Effector memory CD8-positive, alpha-beta T cell (primary cell): ENCODE data around the gene SNUPN.
"Not testable (repeated sequence)": the region's sequence is repeated elsewhere in the genome, so short reads cannot be mapped to it uniquely, and the experiment has no call there.

Experiments used
- ATAC-seq: fragments of 150-1000 bp; cut with Tn5 transposase; replicated peaks from 2 replicates; pipeline ENCODE4 v1.10.0; 2021; ENCODE audit warnings: mild to moderate bottlenecking, moderate library complexity
- DNase-seq, 3 experiments: peaks; one replicate each; pipeline ENCODE4 v3.0.0; 2021
- H3K27ac Mint-ChIP-seq, 2 donors: one replicate each; pipeline ENCODE4 v1.8.0; 2022; ENCODE audit warnings: mild to moderate bottlenecking in 2 of 2, mixed read lengths in 2 of 2, moderate library complexity in 2 of 2
- H3K27me3 Mint-ChIP-seq, 2 donors: one replicate each; pipeline ENCODE4 v1.8.0; 2022; ENCODE audit warnings: mixed read lengths in 2 of 2
- H3K36me3 Mint-ChIP-seq: one replicate; pipeline ENCODE4 v1.8.0; 2022; ENCODE audit warnings: mild to moderate bottlenecking, moderate library complexity, mixed read lengths; ENCODE audit not compliant: insufficient read depth
- H3K4me1 Mint-ChIP-seq, 2 donors: one replicate each; pipeline ENCODE4 v1.8.0; 2022; ENCODE audit warnings: low read depth in 2 of 2, mixed read lengths in 2 of 2
- H3K4me3 Mint-ChIP-seq, 2 donors: one replicate each; pipeline ENCODE4 v1.8.0; 2022; ENCODE audit warnings: mild to moderate bottlenecking in 2 of 2, mixed read lengths in 2 of 2, moderate library complexity in 2 of 2
- H3K9me3 Mint-ChIP-seq, 2 donors: one replicate each; pipeline ENCODE4 v1.8.0; 2022; ENCODE audit warnings: mixed read lengths in 2 of 2

SNUPN gene

GRCh38 chr15:75597667-75598341 is 27.7 kb downstream of the SNUPN start:
- peak; percentile 25 to 44 (median 31) for DNase-seq
- ATAC-seq = peak; percentile 70
- Mint-ChIP-seq H3K4me1 (peaks cover 18 to 20% of the 10 kb centered on the region in 2 donors), H3K9me3 (no peaks in the 10 kb centered on the region), H3K4me3 (peak overlapping the region in 1 of 2 donors; percentile 39), H3K36me3 (peaks cover 31% of the 10 kb centered on the region), H3K27ac (peak overlapping the region; percentile 75 to 76), H3K27me3 (no peaks in the 10 kb centered on the region)

- Mint-ChIP-seq H3K27ac (peak overlapping the region in 1 of 2 donors; percentile 75), H3K4me3 (no peak overlapping the region), H3K9me3 (no peaks in the 10 kb centered on the region), H3K36me3 (peaks cover 32% of the 10 kb centered on the region), H3K4me1 (peaks cover 18 to 20% of the 10 kb centered on the region in 2 donors), H3K27me3 (no peaks in the 10 kb centered on the region)
- ATAC-seq (no peak), DNase-seq (no peak)
These were observed 28.7 kb downstream of the SNUPN start for GRCh38 chr15:75596703-75597345.

DNA sequence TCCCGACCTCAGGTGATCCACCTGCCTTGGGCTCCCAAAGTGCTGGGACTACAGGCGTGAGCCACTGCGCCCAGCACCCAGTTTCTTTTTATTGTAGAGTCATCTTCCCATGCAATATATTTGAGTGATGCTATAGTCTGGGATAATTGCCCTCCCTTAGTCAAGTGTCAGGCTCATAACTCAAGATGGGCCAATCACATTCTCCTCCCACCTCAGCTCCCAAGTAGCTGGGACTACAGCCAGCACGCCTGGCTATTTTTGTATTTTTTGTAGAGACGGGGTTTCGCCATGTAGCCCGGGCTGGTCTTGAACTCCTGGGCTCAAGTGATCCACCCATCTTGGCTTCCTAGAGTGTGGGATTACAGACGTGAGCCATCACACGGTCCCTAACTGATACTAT is 31.2 kb downstream of the SNUPN start:
- H3K27ac Mint-ChIP-seq = peak overlapping the region in 1 of 2 donors; percentile 29
- no peaks in the 10 kb centered on the region for H3K9me3 Mint-ChIP-seq
- H3K27me3 Mint-ChIP-seq = no peaks in the 10 kb centered on the region
- H3K4me1 Mint-ChIP-seq = peaks cover 18 to 20% of the 10 kb centered on the region in 2 donors
- ATAC-seq = no peak
- DNase-seq = no peak
- peaks cover 18% of the 10 kb centered on the region for H3K36me3 Mint-ChIP-seq
- H3K4me3 Mint-ChIP-seq = no peak overlapping the region

DNA sequence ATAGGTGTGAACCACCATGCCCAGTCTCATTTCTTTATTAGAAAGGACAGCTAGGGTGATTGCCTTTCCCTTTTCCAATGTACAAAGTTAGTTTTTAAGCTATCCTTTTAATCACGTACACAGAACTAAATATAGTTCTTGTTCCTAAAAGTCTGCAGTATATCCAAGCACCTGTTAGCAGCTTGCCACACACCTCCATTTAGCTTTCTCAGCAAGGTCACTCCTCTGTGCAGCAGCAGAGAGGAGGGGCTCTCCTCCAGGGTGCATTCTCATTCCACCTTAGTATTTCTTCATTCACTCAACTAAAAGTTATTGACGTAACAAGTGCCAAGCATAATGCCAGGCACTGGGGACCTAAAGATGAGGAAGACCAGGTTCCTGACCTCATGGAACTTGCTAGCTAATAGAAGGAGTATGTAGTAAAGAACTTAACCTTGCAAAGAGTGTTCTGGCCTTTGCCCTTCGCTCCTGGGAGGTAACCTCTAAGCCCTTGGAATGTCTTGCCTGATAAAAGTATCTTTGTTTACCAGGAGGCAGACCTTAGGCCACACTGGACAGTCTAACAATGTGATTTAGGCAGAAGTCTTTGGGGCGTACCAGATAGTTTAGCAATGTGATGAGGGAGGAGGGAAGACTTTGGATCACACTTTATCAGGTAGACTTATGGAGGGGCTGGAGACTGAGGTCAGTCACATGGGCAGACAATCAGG is 33.7 kb downstream of the SNUPN start:
- H3K36me3 Mint-ChIP-seq = peaks cover 18% of the 10 kb centered on the region
- no peaks in the 10 kb centered on the region for H3K27me3 Mint-ChIP-seq
- H3K9me3 Mint-ChIP-seq = no peaks in the 10 kb centered on the region
- H3K4me3 Mint-ChIP-seq = no peak overlapping the region
- no peak for DNase-seq
- H3K27ac Mint-ChIP-seq = no peak overlapping the region
- no peak for ATAC-seq
- peaks cover 6 to 8% of the 10 kb centered on the region in 2 donors for H3K4me1 Mint-ChIP-seq

DNA sequence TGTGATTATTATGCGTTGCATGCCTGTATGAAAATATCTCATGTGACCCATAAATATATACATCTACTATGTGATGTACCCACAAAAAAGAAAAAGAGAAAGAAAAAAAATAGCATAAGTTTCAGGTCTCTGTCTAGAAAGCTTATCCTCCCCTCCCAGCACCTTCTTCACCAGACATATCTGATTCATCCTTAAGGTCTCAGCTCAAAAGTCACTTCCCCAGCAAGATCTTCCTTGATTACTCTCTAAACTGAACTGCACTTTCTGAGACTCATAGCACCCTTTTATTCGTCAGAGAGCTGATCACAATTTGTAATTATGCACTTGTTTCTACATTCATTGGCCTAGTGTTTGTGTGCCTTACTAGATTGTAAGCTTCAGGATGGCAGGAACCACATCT is 35.3 kb downstream of the SNUPN start:
- ATAC-seq = no peak
- peaks cover 16% of the 10 kb centered on the region for H3K36me3 Mint-ChIP-seq
- H3K27ac Mint-ChIP-seq = peak overlapping the region in 1 of 2 donors; percentile 47
- no peaks in the 10 kb centered on the region for H3K27me3 Mint-ChIP-seq
- no peak overlapping the region for H3K4me3 Mint-ChIP-seq
- H3K4me1 Mint-ChIP-seq = peaks cover 0 to 3% of the 10 kb centered on the region in 2 donors
- no peak for DNase-seq
- no peaks in the 10 kb centered on the region for H3K9me3 Mint-ChIP-seq

GRCh38 chr15:75589071-75589470 is 36.5 kb downstream of the SNUPN start:
- H3K4me1 Mint-ChIP-seq = peaks cover 0 to 3% of the 10 kb centered on the region in 2 donors
- peak overlapping the region; percentile 22 to 65 for H3K27ac Mint-ChIP-seq
- no peak for DNase-seq
- H3K4me3 Mint-ChIP-seq = no peak overlapping the region
- ATAC-seq = no peak
- H3K36me3 Mint-ChIP-seq = peaks cover 13% of the 10 kb centered on the region
- no peaks in the 10 kb centered on the region for H3K9me3 Mint-ChIP-seq
- no peaks in the 10 kb centered on the region for H3K27me3 Mint-ChIP-seq

DNA sequence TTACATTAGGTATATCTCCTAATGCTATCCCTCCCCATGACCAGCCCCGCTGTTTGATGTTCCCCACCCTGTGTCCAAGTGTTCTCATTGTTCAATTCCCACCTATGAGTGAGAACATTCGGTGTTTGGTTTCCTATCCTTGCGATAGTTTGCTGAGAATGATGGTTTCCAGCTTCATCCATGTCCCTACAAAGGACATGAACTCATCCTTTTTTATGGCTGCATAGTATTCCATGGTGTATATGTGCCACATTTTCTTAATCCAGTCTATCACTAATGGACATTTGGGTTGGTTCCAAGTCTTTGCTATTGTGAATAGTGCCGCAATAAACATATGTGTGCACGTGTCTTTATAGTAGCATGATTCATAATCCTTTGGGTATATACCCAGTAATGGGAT is 39.1 kb downstream of the SNUPN start:
- not testable (repeated sequence) for DNase-seq, ATAC-seq, H3K9me3 Mint-ChIP-seq, H3K27me3 Mint-ChIP-seq, H3K27ac Mint-ChIP-seq, H3K4me3 Mint-ChIP-seq, H3K4me1 Mint-ChIP-seq, H3K36me3 Mint-ChIP-seq

DNA sequence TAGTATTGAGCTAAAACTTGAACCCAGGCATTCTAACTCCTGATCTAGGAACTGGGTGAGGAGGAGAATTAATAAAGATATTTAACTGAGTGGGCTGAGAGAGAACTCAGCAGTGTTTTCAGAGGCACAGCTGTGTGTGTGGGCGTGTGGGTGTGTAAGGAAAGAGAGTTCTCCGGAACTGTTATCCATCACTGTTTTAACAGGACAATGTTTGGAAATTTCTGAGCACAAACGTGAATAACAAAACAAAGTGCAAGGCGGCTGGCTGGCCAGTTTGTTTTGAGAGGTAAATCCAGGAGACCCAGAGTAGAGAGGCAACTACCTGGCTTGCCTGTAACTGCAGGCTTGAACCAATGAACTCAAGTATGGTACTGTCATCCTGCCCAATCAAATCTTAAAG is 41.4 kb downstream of the SNUPN start:
- H3K27ac Mint-ChIP-seq = no peak overlapping the region
- H3K4me3 Mint-ChIP-seq = no peak overlapping the region
- ATAC-seq (no peak), DNase-seq (no peak)
- no peaks in the 10 kb centered on the region for H3K27me3 Mint-ChIP-seq
- no peaks in the 10 kb centered on the region for H3K36me3 Mint-ChIP-seq
- peaks cover 3 to 7% of the 10 kb centered on the region in 2 donors for H3K4me1 Mint-ChIP-seq
- no peaks in the 10 kb centered on the region for H3K9me3 Mint-ChIP-seq

DNA sequence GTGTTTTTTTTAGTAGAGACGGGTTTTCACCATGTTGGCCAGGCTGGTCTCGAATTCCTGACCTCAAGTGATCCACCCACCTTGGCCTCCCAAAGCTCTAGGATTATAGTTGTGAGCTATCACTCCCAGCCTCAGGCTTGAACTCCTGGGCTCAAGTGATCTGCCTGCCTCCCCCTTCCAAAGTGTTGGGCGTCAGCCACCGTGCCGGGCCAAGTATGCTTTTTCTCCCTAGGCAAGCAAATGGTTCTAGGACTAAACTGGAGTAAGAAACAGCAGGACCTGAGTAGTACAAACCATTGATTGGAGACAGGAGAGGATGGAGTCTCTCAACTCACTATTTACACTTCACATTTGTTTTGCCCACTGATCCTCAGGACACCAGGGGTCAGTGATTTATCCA is 41.8 kb downstream of the SNUPN start:
- DNase-seq (no peak), ATAC-seq (no peak)
- Mint-ChIP-seq H3K9me3 (no peaks in the 10 kb centered on the region), H3K36me3 (no peaks in the 10 kb centered on the region), H3K4me3 (no peak overlapping the region), H3K4me1 (peaks cover 3 to 7% of the 10 kb centered on the region in 2 donors), H3K27me3 (no peaks in the 10 kb centered on the region), H3K27ac (no peak overlapping the region)

GRCh38 chr15:75582943-75583342 is 42.6 kb downstream of the SNUPN start:
- not testable (repeated sequence) for H3K4me1 Mint-ChIP-seq, DNase-seq, H3K4me3 Mint-ChIP-seq, H3K9me3 Mint-ChIP-seq, ATAC-seq, H3K27ac Mint-ChIP-seq, H3K27me3 Mint-ChIP-seq, H3K36me3 Mint-ChIP-seq

DNA sequence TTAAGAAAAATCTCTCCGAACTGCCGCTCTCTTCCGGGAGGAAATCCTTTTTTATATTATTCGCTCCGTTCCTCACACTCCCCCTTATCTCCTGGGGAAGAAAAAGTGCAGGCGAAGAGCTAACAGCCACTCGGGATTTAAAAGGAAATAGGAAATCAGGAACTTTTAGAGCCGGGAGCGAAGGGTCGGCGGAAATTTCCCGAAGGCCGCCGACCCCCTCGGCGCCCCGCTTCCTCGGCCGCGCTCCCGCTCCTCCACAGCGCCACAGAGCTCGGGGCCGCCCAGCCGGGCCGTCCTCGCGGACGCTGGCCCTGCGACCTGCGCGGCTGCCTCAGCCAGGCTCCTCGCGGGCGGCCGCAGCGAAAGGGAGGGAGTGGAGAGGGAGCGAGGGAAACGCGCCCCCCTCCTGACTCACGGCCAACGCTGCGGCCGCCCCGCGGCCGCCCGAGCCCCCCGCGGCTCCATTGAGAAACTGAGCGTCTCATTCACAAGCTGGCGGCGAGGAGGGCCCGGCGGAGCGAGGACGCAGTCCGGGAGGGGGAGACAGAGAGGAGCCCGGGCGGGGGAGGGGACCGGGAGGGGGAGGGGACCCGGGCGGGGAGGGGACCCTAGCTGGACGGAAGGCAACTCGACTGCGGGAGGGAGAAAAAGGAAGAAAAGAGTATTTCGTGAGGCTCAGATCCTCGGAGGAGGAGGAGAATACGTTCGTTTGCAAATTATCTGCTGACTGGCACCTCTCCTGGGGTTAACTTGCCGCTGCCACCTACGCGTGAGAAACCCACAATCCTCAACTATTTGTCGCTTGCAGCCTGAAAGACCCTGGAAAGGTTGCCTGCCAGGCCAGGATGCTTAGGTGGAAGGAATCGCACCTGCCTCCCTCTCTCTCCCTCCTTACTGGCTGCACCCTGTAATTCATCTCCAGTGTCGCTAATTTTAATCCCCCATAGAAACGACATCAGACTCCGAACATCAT is 46.3 kb downstream of the SNUPN start, which contains the start of gene PTPN9:
PTPN9 (minus strand) TSS at position 368 of the 973 bp plus-strand sequence. CDS start 539 bp downstream, outside the sequence.
- H3K9me3 Mint-ChIP-seq = no peaks in the 10 kb centered on the region
- peak within 1 kb of the TSS; percentile 95 to 97 for H3K4me3 Mint-ChIP-seq
- H3K4me1 Mint-ChIP-seq = peaks cover 17 to 22% of the 10 kb centered on the region in 2 donors
- peak; percentile 31 to 44 (median 43) for DNase-seq
- H3K27me3 Mint-ChIP-seq = no peaks in the 10 kb centered on the region
- peak within 1 kb of the TSS; percentile 94 to 97 for H3K27ac Mint-ChIP-seq
- ATAC-seq = peak; percentile 78
- peaks cover 6% of the 10 kb centered on the region for H3K36me3 Mint-ChIP-seq

GRCh38 chr15:75578173-75578947 is 47.2 kb downstream of the SNUPN start:
- peak overlapping the region; percentile 94 to 97 for H3K27ac Mint-ChIP-seq
- ATAC-seq = peak; percentile 58
- H3K4me3 Mint-ChIP-seq = peak overlapping the region; percentile 95 to 97
- peak; percentile 4 to 21 (median 19) for DNase-seq
- H3K9me3 Mint-ChIP-seq = no peaks in the 10 kb centered on the region
- H3K4me1 Mint-ChIP-seq = peaks cover 24 to 29% of the 10 kb centered on the region in 2 donors
- H3K27me3 Mint-ChIP-seq = no peaks in the 10 kb centered on the region
- peaks cover 6% of the 10 kb centered on the region for H3K36me3 Mint-ChIP-seq
